H1 (cell line): Measurements from ENCODE around the gene MAP6. TPM values are rescaled to one million over a fixed set of nuclear protein-coding genes. Genes with fewer than 3 reads are reported as not detected.

Experiments
- CHD7 ChIP-seq: fragments of 300-600 bp; sonication (generic); IDR thresholded peaks from 2 replicates; pipeline ENCODE4 v1.7.1; 2012; ENCODE audit warnings: low read length, moderate library complexity, mild to moderate bottlenecking, inconsistent platforms; ENCODE audit not compliant: insufficient replicate concordance
- RBBP5 ChIP-seq: IDR thresholded peaks from 2 replicates; pipeline ENCODE4 v1.7.1; 2012; ENCODE audit warnings: low read depth, mild to moderate bottlenecking, inconsistent platforms, low read length, moderate library complexity, borderline replicate concordance
- polyA plus RNA-seq, 7 experiments: library from polyadenylated mRNA; depleted of rRNA in 3 of 7; stranded (reverse) in 5 of 7; unstranded in 2 of 7; fragments of >200 nt in 5 of 7; fragments of 200-250 nt in 2 of 7; gene quantifications; 1 replicate in 5 of 7; 2 replicates in 1 of 7; 4 replicates in 1 of 7; pipeline versions ENCODE4 v1.2.1 to v1.2.3, GENCODE V29; 2011 to 2013; ENCODE audit warnings: missing spikeins in 2 of 7, mixed read lengths in 2 of 7
- total RNA-seq: library from RNA; stranded (reverse); fragmentation: NEBNext Ultra II Directional; extraction: Animal tissue kit (Norgen Biotek cat#: 25700); gene quantifications from 2 replicates; pipeline ENCODE4 v1.2.1, GENCODE V29; 2021

The MAP6 gene
- total and polyA plus RNA-seq, 2 of the 8 experiments (the other 6 are each of a cell fraction or from before 2014, with no cell fraction given), result 0.54 to 0.89 TPM

- TF ChIP-seq RBBP5 (no peak), CHD7 (no peak)
Measured at GRCh38 chr11:75659836-75660235, 9.0 kb downstream of the MAP6 start (continued).
